Esophagus squamous epithelium (tissue), 4 donors: ENCODE results near the gene PDAP1.

Experiments
- POLR2A ChIP-seq, 4 donors: fragments of 450-650 bp; IDR thresholded peaks; one replicate each; pipeline ENCODE4 v1.6.1; 2017; ENCODE audit warnings: antibody characterized with exemption in 4 of 4, mild to moderate bottlenecking in 4 of 4, moderate library complexity in 3 of 4
- TF ChIP-seq, protein P1 (sequence below), 6 experiments: fragments of 450-650 bp in 4 of 6; fragments of 200-600 bp in 2 of 6; sonication (generic) in 2 of 6; IDR thresholded peaks; one replicate each; pipeline ENCODE4 v1.5.1; 2016 to 2019; ENCODE audit warnings: antibody characterized with exemption in 6 of 6, mild to moderate bottlenecking in 4 of 6, moderate library complexity in 4 of 6

- TF ChIP-seq, protein P1, sequence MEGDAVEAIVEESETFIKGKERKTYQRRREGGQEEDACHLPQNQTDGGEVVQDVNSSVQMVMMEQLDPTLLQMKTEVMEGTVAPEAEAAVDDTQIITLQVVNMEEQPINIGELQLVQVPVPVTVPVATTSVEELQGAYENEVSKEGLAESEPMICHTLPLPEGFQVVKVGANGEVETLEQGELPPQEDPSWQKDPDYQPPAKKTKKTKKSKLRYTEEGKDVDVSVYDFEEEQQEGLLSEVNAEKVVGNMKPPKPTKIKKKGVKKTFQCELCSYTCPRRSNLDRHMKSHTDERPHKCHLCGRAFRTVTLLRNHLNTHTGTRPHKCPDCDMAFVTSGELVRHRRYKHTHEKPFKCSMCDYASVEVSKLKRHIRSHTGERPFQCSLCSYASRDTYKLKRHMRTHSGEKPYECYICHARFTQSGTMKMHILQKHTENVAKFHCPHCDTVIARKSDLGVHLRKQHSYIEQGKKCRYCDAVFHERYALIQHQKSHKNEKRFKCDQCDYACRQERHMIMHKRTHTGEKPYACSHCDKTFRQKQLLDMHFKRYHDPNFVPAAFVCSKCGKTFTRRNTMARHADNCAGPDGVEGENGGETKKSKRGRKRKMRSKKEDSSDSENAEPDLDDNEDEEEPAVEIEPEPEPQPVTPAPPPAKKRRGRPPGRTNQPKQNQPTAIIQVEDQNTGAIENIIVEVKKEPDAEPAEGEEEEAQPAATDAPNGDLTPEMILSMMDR (IDR thresholded peaks at IDR 0.05) = no peak
- no peak for TF ChIP-seq POLR2A (IDR thresholded peaks at IDR 0.05)
These were observed 47.5 kb upstream of the PDAP1 start for GRCh38 chr7:99455874-99456273.
